Measurements from ENCODE around the gene HNRNPCL1.

HNRNPCL1 gene

DNA sequence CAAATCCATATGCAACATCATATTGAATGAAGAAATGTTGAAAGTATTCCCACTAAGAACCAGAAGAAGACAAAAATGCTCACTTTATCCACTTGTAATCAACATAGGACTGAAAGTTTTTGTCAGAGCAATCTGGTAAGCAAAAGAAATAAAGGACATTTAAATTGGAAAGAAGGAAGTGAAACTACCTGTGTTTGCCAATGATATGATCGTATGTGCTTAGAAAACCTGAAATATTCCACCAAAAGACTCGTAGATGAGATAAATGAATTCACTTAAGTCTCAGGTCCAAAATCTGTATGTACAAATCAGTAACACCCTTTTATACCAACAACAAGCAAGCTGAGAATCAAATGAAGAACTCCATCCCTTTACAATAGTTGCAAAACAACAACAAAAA, 48.8 kb downstream of the HNRNPCL1 start:
- no peaks in the 10 kb centered on the region for H3K4me1 ChIP-seq (ENCODE audit: insufficient read depth, low read length)
- H3K9me3 ChIP-seq (ENCODE audit: low read length): no peaks in the 10 kb centered on the region
- H3K4me3 ChIP-seq (ENCODE audit: low read length): no peak overlapping the region
- no peaks in the 10 kb centered on the region for H3K36me3 ChIP-seq (ENCODE audit: insufficient read depth, low read length)
- no peak overlapping the region for H2AFZ ChIP-seq (ENCODE audit: low read depth, low read length)
- peaks cover 2% of the 10 kb centered on the region for H3K27me3 ChIP-seq (ENCODE audit: insufficient read depth, low read length)

- no peaks in the 10 kb centered on the region for H3K4me1 ChIP-seq (ENCODE audit: insufficient read depth, low read length)
- H3K36me3 ChIP-seq (ENCODE audit: insufficient read depth, low read length): no peaks in the 10 kb centered on the region
- peaks cover 2% of the 10 kb centered on the region for H3K27me3 ChIP-seq (ENCODE audit: insufficient read depth, low read length)
- no peak overlapping the region for H2AFZ ChIP-seq (ENCODE audit: low read depth, low read length)
- H3K9me3 ChIP-seq (ENCODE audit: low read length): no peaks in the 10 kb centered on the region
- no peak overlapping the region for H3K4me3 ChIP-seq (ENCODE audit: low read length)
These were observed 49.6 kb downstream of the HNRNPCL1 start for GRCh38 chr1:12798911-12799310.
